GM21723 (cell line): Measurements from ENCODE around the gene WNT1.

Experiments
- ATAC-seq: cut with Tn5 transposase; IDR thresholded peaks from one replicate; pipeline ENCODE4 v1.9.1; 2021; ENCODE audit warnings: mild to moderate bottlenecking, moderate library complexity; ENCODE audit not compliant: unreplicated experiment

The WNT1 gene

GRCh38 chr12:48978291-48978740, at the start of gene WNT1:
WNT1 (plus strand) TSS chr12:48978322; CDS start chr12:48978651, 329 bp downstream.
- ATAC-seq = peak; percentile 8

- ATAC-seq = no peak
Measured at GRCh38 chr12:48929551-48929950, 48.6 kb upstream of the WNT1 start.

DNA sequence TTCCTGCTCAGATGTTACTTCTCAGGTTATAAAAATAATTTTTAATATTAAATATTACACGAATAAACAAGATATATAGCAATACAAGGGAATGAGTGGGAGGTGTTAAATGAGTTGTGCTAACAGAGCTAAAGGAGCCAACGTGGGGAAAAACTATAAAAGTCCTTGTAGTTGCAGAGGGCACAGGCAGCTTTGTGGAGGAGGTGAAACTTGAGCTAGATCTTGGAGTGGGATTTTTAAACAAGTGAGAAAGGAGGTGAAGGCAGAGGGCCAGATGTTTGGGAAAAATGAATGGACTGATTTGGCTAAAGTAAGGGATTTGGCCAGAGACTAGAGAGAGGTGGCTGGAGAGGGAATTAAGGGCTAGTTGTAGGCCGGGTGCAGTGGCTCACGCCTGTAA, 47.6 kb upstream of the WNT1 start:
- ATAC-seq = no peak

GRCh38 chr12:48932878-48933277, 45.2 kb upstream of the WNT1 start:
- ATAC-seq = no peak

- no peak for ATAC-seq
Measured at GRCh38 chr12:48933664-48934311, 44.3 kb upstream of the WNT1 start.

DNA sequence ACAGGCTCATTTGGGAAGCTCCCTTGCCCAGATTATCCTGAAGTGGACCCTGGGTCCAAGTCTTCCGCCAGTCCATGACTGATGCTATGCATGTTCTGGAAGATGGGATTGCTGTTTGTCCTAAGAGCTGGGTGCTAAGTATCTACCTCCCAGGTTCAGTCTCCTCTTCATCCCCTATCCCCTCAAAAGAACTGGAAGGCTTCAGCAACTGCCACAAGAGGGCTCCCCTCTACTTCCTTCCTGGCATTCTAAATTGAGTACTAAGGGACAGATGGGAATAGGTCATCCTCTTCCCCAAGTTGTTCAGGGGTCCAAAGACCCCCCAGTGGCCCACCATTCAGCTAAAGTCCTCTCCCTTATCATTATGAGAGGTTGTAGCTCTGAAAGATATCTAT, 43.8 kb upstream of the WNT1 start:
- no peak for ATAC-seq

DNA sequence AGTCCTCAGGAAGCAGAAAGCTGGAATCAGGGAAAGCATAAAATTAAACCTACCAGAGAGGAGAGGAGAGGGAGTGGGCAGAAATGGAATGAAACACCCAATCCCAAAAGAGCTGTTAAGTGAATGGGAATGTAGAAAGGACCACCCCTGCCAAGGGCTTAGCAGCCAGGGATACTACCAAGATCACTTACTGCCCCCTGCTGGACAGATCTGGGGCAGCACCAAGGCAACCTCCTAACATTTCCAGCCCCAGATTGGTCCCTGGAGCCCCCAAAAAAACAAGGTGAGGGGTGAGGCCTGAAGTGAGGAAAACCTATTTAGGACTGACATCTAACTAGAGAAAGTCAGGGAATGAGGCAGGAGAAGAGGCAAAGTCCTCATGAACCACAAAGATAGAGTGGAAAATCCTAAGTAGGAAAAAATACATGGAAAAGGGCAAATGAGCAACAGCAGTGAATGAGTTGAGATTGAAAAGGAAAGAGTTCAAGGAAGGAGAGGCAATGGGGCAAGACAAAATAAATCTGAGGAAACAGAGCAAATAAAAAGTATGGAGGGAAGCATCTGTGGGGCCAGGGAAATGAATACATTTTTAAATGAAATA, 41.6 kb upstream of the WNT1 start:
- no peak for ATAC-seq

GRCh38 chr12:48937170-48937569, 41.0 kb upstream of the WNT1 start:
- no peak for ATAC-seq

DNA sequence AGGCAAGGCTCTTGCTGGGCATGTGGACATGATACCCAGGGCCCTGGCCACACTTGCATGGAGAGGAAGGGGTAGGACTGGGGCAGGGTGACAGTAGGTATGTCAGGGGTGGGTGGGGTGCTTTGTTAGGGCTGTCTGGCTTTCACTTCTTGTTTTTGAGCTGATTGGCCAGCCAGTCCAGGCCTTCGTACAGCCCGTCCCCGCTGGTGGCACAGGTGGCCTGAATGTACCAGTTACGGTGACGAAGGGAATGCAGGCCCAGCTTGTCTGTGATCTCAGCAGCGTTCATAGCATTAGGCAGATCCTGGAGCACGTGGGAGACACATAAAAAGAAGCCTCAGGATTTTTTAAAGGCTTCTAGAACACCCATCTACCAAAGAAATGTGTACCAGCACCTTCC, 39.3 kb upstream of the WNT1 start:
- ATAC-seq = no peak

DNA sequence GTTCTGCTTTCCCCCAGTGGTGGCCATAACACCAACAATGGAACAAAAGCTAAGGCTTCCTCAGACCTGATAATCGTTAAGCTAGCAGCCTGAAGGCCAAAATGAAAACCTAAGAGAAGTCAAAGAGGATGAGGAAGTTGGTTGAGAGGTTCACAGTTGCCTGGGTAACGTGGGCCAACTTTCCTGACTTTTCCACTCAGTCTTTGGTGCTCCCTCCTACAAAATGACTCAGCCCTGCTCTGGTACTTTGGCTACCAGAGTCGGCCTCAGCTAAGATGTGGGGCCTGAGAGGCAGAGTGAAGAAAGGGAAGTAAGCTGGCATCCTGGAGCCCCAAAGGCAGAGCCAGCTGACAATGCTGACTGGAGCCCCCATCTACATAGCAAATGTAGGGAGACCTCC, 37.9 kb upstream of the WNT1 start:
- ATAC-seq = no peak

- ATAC-seq = no peak
Measured at GRCh38 chr12:48943221-48943620, 34.9 kb upstream of the WNT1 start.

DNA sequence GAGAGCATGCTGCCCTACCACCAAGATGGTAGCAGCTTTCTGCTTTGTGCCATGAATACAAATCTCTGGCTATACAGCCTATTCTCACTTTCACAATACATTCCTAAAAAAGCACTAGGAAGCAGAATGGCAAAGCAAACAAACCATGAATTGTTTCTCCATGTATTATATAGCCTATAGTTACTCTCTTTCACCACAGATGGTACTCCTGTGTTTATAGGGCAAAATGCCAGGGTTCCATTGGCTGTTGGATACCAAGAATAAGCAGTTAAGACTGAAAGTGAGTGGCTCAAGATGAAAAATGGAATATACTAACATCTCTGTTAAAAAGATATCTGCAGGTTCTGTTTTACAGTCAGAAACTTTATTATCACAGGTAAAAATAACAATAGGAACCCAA, 31.9 kb upstream of the WNT1 start:
- no peak for ATAC-seq

DNA sequence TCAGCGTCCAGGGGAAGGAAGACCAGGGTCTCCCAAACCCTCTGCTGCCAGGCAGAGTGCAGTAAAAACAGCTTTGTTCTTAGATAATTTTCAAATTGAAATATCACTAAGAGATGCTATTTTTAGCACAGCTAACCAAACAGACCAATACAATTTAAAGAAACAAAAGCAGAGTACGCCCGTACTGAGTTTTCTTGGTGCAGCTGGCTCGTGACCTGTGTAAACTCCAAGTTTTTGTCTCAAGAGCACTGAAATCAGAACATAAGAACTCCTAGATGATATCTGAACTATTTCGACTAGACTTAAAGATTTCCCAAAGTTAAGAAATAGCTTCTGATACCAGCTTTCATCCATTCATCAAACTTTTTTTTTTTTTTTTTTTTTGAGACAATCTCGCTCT, 31.2 kb upstream of the WNT1 start:
- ATAC-seq = no peak

GRCh38 chr12:48947727-48948126, 30.4 kb upstream of the WNT1 start:
- ATAC-seq = no peak

DNA sequence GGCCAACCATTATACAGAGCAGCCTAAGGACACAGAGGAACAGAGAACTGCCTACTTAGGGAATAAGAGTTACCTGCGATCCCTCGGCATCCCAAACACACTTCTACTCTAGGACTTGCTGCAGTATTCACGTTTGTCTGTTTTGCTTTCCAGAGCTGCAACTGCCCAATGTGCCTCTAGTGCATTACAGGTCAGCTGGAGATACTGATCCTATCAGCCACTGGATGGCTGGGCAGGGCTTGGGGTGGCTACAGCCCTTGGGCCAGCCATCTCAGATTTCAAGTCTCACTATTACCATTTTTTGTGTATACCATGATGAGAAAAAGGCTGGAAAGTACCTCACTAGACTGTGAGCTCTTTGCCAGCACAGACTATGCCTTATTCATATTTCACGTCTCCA, 25.4 kb upstream of the WNT1 start:
- no peak for ATAC-seq

GRCh38 chr12:48954061-48954460, 24.1 kb upstream of the WNT1 start:
- no peak for ATAC-seq

DNA sequence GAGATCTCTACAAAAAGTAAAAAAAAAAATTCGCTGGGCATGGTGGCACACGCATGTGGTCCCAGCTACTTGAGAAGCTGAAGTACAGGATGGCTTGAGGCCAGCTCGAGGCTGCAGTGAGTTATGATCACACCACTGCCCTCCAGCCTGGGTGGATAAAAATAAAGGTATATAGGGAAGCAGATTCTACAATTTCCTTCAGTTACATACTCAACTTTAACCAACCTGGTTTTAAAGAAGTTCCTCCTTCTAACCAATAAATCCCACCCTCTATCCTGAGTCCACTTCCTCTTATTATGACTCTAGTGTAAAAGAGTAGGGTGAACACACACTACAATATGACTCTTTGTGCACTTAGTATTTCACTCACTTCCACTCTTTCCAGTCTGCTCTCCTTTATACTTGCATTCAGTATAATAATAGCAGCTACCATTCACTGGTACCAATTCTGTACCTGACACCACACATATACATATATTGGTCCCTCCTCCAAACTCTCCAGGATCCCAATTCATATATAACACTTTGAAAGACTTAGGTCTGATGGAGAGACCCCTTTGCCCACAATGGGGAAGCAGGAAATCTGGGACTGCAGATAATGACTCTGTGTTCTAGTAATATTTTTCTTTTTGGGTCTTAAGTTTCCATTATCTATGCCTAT, 23.2 kb upstream of the WNT1 start:
- no peak for ATAC-seq

DNA sequence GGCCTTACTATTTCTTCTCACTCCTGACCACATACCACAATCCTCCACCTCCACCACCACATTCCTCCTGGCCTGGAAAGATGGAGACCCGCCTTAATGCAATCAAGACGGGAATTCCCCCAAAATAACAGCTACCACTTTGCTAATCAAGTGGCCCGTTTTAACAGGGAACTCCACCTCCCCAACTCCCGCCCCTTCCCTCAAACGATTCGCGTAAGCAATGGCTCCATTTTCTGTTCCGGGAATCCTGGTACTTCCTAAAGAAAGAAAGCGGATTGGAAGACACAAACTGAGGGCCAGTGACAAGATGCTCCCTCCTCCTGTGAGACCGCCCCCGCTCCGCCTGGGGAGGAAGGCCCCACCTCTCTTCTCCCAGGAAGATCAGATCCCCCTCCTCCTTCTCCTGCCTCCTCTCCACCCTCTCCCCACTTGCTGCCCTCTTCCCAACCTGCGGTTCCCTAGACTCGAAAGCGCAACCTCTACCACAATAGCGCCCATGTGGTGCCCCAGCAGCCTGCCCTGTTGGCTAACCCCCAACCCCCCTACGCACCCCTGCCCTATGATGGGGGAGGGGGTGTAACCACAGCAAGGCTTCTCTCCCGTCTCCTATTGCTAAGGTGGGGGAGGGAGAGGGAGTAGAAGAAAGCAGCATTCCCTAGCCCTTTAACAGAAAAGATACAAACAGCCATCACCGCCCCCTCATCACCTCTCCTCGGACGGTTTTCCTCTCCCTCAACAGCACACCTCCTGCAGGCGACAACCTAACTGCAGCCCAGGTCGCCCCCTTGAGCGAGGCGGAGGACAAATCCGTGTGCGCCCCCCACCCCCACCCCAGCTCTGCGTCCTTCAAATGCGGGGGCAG, 21.6 kb upstream of the WNT1 start:
- ATAC-seq = peak; percentile 15

GRCh38 chr12:48957141-48958048, 20.7 kb upstream of the WNT1 start, which contains the start of gene ARF3:
ARF3 (minus strand) TSS chr12:48957487; CDS start chr12:48941095, 16,392 bp downstream.
- peak; percentile 94 for ATAC-seq

- no peak for ATAC-seq
Measured at GRCh38 chr12:48958049-48958388, 20.1 kb upstream of the WNT1 start.
